ENCODE measurements around the gene SPTSSA.
"Not testable (repeated sequence)": the region's sequence is repeated elsewhere in the genome, so short reads cannot be mapped to it uniquely, and the experiment has no call there.

The SPTSSA gene

DNA sequence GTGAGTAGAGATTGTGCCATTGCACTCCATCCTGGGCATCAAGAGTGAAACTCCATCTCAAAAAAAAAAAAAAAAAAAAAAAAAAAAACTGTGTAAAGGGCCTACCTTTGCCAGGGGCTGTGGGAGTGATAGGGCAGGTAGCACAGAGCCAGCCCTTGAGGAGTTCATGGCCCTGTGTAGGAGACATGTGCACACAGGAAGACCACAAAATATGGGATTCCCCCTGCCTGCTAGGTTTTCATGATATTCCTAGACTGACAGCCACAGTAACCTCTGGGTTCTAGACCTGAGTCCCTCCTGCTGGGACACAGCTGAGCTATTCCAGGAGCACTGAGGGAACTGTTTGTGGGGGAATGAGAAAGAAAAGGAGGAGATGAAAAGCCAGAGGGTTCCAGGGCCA is 8.3 kb upstream of the SPTSSA start:
- no peak for DNase-seq

DNA sequence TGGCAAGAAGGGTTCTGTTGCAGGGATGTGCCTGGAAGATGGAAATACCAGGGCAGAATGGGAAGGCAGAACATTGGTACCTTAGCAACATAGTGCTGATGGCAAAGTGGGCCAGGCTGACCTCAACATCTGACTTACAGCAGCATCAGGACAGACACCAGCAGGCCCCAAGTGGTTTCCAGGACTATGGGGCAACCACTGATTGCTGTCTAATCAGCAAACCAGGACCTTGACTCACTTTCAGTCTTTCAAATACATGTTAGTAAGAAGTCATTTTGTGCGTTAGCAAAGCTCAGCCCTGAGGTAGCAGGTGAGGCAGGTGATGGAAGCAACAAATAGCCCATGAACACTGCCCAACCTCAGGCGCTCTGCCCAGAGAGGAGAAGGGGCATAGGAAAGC is 4.7 kb upstream of the SPTSSA start:
- DNase-seq = no peak

DNA sequence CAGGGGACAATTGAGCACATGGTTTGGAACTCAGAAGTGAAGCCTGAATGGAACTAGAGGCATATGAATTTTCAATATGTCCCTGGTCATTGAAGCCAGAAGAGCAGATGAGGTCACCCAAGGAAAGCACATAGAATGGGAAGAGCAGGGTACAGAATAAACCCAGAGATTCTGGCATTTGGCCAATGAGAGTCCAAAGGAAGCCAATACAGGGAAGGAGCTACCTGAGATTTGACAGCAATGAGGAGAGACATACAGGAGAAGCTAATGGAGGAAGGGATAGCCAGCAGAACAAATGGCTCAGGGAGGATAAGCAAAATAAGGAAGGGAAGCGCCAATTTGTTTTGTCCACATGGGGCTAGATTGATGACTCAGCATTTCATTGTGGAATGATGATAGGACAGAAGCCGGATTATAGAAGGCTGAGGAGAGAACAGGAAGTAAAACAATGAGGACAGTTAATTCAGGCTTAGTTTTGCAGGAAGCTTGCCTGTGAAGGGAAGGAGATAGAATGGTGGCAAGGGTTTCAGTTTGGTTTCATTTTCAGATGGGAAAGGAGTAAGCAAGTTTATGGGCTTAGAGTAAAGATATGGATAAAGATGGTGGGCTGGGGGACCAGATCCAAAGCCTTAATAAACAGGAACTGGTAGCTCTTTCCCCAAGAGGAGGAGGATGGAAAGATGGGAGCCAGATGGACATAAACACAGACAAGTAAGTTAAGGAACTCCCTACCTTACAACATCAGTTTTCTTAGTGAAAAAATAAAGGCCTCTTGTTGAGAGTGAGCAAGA is 3.2 kb upstream of the SPTSSA start:
- no peak for DNase-seq

DNA sequence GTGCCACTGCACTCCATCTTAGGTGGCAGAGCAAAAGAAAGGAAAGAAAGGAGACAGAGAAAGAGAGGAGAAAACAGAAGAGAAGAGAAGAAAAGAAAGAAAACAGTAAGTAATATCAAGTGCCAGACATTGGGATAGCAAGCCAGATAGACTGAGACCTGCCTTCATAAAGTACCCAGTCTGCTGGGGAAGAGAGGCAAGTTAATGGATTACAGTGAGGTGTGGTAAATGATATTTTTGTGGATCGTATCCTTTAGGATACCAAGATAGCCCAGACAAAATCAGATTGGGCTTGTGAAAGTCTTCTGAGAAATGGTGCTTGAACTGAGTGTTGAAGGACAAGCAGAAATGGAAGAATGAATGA is 1.5 kb upstream of the SPTSSA start:
- DNase-seq = no peak

DNA sequence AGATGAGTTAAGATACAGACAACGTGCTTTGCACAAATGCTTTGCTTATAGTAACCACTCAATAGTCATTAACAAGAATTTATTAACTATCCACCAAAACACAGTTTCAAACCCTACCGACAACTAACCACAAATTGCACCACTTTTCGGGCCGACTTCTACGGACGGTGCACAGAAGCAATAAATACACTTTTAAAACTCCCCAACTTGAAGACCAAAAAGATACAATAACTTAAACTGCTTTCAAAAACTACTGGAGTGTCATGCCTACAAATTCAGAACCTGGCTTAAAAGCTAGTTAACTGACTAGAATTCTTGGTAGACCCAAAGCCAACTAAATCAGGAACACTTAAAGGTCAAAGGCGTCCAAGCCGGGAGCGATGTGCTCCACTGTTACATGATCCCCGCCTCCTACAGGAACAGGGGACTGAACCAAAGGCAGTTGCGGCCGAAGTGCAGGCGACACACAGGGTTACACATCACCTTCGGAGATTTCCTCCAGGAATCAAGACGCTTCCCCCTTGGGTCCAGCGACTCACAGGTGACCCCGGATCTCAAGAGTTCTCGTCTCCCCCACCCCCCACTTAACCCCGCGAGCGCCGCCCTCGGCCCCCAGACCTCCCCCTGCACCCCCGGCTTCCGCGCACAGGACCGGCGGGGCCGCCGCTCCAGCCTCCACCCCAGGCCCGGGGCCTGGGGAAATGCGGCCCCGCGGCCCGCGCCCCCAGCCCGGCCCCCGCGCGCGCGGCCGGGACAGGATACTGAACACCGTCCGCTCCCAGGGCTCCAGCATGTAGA is 507 bp downstream of the SPTSSA start:
- no peak for DNase-seq

DNA sequence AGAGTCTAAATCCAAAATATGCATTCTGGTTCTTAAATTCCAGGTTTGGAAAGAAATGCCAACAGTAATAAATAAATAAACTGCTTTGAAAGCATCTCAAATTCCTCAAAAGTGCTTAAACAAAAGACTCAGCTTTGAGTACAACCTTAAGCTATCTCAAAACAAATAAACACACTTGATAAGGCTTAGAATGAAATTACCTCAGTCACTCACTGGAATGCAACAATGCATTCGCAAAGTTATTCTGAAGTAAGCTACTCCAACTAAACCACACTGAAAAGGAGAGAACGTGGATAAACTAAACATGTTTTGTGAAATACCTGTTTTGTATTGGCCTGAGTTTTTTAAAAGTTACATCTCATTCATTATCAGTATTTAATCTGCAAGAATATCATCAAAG is 1.2 kb downstream of the SPTSSA start:
- DNase-seq = no peak

DNA sequence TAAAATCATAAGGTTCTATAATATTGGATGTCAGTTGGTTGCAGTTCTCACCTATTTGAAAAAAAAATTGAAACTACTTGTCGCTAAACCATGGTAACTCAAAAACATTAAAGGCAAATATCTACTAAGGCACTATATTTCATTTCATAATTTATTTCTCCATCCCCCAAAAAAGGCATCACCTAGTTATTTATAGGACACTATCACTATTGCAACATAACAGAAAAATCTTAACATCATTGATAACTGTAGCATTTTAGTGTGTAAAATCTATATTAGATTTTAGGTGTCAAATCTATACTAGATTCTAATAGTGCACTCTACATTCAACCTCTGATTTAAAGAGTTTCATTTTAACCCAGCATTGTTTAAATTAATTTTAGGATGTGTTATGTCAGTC is 1.7 kb downstream of the SPTSSA start:
- no peak for DNase-seq

DNA sequence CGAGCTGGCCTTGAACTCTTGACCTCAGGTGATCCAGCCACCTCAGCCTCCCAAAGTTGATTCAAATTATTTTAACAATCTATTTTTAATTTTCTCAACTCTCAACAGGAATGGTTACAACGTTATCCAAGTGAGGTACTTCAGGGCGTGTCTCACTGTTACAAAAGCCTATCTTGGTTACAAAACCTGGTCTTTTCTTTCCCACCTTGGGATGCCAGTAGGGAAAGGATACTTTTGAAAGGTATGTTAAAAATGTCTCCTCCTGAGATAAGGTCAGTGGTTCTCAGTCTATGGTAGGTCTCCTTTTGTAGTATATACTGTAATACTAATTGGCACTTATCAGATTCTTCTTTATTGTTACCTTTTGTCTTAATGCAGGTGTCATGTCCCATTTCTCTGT is 4.9 kb downstream of the SPTSSA start:
- no peak for DNase-seq

DNA sequence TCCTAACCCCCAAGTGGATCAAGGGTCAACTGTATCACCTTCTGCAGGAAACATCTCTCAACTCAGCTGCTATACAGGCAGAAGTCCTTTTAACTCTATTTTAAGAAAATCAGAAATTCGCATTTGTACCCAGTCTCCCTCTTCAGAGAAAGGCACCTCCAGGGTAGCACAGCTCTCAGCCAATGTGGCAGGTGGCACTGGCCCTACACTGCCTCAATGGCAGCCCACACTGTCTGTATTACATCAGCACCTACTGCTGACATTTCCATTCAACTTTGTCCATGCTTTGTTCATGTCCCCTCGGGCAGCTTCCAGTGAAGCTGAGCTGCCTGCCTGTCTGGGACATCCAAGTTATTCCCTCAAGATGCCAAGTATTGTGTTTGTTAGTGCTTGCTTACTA is 8.8 kb downstream of the SPTSSA start:
- DNase-seq = no peak

DNA sequence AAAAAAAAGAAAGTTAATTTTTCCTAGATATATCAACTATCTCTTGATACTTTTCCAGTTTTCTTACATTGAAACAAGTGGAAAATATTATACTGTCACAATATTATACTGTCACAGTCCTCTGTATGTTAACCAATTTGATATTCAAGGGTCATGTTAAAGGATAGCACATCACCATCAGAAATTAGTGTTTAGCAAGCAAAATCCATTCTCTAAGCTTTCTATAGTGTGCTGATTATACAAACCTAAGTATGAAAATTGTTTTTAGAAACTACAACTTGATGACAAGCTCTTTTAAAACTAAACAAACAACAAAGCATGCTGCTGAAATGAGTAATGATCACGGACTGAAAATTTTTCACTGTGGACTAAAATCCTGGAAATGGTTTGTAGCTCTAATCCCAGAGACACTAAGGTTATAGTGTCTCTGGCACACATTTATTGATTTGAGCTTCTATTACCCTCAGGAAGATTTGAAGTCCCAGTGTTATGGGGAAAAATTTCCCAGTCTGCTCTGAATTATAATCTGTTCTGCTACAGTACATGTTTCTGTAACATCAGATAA is 9.7 kb downstream of the SPTSSA start:
- no peak for DNase-seq

DNA sequence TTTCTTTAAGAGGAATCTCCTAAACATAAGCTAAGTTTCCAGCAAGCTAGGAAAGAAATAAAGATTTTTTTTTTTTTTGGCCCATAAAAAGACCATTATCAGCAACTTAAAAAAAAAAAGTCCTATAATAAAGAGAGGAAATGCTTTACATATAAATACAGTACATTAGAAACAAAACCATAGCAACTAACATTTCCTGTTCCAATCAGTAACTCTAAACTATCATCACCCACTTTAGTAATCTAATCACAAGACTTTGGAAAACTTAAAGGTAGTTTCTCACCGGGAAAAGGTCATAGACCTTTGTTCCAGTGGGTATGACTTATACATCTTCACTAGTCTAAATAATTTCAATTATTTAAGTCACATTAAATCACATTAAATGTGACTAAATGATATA is 11.1 kb downstream of the SPTSSA start:
- DNase-seq = no peak

DNA sequence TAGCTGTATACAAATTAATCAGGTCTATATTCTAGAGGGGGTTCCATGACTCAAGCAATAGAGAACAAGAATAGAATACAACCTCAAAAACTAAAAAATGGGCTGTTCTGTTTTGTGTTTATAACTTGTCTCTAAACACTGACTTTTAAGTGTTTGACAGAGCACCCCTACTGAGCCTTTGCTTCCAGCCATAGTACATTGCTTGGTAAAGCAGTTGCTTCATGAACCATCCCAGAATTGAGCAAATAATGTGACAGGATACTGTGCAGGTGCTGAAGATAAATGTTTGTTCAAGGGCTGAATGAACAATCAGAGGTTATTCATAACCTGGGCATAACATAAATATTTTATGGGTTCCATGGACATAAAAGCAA is 11.5 kb downstream of the SPTSSA start:
- DNase-seq = no peak

DNA sequence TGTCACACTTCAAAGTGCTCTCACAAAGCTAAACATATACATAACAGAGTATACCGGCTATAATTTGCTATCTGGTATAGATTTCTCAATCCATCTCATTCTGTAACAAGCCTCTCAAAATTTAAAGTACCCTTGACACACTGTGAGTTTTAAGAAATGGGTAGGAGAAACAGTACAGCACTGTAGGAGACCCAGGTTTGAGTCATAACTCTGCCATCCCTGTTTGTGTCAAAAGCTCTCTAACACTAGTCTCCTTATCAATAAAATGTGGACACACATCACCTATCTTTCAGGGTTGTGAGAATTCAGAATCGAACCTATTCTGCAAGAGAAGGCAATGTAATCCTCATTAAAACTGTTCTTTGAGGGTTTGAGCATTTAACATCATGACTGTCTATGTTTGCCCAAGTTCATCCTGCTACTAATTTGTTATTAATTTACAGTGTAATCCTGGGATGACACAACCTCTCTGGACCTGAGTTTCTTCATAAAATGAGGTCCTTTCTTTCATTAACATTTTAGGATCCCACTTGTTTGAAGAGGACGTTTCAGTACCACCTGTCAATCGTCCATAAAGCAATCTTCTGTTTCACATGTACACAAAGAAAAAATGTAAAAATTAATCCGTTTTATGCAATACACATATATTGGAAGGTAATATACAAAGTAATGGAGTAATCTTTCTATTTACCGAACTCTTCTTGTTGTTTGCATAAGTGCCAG is 12.1 kb downstream of the SPTSSA start:
- no peak for DNase-seq

DNA sequence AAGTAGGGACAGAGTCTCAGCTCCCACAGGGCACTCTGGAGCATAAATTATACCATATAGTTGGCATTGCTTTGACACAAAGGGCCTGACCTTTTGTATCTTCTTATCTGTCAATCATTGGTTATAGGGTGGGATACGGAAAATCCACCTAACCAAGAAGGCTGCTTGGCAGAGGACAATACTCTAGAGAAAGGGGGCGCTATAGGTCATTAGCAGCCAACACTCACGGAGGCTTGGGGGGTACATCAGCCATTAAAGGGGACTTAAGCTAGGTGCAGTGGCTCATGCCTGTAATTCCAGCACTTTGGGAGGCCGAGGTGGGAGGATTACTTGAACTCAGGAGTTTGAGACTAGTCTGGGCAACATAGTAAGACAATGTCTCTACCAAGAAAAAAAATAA is 22.9 kb downstream of the SPTSSA start:
- no peak for DNase-seq

DNA sequence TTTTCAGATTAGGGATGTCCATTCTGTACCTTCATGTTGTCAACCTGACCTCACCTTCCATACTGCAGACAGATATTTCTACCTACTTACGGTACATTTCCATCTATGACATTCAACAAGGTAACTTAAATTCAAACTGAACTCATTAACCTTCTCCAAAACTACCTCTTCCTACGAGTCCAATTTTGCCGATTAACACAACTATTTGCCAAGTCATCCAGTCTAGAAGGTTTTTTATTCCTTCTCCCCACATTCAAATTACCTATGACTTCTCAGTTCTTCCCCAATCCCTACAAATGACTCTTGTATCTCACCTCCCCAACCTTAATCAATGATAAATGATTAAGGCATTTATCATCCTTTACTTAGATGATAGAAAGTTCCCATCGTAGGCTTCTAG is 23.6 kb downstream of the SPTSSA start:
- no peak for DNase-seq

DNA sequence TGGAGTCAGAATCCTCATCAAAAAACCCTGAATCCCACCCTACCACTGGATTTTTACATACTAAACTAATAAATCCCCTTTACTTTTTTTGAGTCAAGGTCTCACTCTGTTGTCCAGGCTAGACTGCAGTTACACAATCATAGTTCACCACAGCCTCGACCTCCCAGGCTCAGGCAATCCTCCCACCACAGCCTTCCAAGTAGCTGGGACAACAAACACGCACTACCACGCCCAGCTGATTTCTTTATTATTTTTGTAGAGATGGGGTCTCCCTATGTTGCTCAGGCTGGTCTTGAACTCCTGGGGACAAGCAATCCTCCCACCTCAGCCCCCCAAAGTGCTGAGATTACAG is 24.3 kb downstream of the SPTSSA start:
- DNase-seq = no peak

DNA sequence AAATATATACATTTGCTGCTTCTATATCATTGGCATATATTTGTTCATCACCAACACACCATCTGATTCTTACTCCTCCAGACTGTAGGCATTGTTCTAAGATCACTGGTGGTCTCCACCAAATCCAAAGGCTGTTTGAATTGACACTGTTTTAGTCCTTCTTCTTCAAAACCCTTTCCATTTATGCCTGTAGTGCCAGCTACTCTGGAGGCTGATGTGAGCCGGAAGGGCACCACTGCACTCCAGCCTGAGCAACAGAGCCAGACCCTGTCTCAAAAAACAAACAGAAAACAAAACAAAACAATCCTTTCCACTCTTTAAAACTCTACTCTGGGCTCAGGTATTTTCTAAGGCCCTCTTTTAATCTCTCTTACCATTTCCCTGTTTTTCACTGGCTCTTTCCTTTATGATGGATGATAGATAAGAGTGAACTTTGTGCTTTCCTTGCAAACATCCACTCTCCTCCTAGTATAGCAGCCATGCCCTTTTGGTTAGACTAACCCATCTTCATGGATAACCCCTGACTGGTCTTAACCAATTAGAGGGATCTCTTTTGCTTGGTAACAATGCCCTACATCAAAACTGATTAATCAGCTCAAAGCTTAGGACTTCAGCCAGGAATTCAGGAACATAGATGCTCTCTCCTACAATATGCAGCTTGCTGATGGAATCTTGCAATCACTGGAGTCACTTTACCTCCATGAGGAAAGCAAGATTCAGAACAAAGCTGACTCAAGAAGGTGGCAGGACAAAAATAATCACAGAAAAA is 24.9 kb downstream of the SPTSSA start:
- no peak for DNase-seq

DNA sequence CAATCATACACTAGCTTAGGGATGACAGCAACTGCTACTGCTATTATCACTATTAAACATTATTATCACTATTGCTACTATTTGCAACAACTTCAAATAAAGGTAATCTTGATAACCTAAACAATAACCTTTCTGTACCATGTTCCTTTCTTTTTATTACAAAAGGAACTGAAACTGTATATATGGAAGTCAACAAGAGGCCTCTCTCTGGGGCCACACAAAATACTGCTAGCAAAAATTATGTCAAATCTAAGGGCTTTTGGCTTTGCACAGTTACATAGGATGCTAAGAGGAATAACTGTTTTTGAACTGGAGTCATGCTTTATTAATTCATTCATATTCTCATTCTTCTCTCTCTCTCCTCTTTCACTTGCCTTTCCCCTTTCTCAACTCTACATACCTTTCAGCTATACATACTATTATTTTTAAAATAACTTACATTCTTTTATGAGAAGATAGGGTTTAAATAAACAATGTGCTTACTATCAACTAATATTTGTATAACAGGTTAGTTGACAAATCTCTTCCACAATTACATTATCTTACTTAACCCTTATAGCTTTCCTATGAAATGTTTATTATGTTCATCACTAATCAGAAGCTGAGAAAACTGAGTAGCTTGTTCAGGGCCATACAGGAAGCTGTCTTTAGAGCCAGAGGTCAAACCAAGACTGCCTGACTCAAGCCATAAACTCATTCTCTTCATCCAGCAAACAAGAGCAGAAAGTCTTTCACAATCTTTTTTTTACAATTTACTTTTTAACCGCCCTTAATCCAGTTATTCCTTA is 25.7 kb downstream of the SPTSSA start:
- no peak for DNase-seq

DNA sequence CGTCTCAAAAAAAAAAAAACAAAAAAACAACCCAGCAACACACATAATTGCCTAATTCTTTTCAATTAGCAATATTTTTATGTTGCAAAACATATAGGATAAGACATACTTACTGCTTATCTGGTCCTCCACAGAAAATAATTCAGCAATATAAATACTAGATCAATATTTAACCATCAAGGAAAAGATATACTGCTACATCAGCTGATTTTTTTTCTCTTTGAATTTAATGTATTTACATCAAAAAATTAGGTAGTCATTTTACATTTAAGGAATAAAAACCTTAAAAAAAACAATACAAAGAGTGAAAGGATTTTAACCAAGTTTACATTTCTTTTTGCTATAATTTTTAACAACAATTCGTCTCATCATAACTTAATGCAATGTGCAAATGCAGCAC is 28.1 kb downstream of the SPTSSA start:
- DNase-seq = no peak

DNA sequence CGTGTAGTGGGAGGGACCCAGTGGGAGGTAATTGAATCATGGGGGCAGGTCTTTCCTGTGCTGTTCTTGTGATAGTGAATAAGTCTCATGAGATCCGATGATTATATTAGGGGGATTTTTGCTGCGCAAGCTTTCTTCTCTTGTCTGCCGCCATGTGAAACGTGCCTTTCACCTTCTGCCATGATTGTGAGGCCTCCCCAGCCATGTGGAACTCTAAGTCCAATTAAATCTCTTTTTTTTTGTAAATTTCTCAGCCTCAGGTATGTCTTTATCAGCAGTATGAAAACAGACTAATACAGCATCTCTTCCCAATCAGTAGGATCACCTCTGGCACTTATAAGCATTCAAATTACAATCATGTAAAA is 34.0 kb downstream of the SPTSSA start:
- not testable (repeated sequence) for DNase-seq

DNA sequence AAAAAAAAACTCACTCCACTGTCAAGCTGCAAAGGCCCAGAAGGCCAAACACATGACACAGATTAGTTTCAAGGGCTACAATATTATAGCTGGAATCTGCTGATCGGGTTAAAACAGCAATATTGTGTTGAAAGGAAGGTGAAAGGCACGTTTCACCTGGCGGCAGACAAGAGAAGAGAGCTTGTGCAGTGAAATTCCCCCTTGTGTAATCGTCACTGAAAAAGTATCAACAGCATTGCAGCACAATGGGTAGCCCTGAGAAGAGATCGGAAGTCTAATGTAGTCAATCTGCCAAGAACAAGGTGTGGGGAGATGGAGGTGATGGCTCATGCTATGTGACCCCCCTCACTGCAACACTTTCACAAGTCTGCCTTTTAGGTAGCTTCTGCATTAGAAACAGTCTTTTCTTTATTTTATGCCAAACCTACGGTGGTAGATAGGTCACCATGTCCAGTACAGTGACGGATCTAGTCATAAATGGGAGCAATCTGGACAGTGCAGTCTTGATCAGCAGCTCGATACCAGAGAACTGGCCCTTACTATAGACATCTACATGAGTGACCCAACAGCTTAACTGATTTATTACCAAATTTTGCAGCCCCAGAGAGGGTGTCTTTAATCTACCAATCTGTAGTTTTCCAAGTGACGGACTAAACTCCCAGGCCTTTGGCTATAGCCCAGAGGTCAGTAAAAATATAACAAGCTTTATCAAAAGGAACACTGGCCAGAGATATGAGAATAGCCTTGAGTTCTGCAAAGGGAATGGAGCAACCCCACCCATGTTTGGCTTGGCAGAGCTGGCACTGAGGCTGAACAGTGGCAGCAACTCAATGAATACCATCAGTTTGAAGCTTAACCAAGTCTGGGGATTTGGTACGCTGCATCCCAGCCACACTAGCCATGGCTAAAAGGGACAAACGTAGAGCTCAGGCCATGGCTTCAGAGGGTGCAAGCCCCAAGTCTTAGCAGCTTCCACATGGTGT is 35.4 kb downstream of the SPTSSA start:
- no peak for DNase-seq

All from activated naive CD4-positive, alpha-beta T cell (primary cell).